Neutrophil (primary cell): Measurements from ENCODE around the gene MILR1.

Source experiments
- H3K27ac ChIP-seq: fragments of 200-600 bp; sonication (generic); 2 replicates; pipeline ENCODE4 v1.5.1; 2016; ENCODE audit warnings: mild to moderate bottlenecking, moderate library complexity
- H3K27me3 ChIP-seq: fragments of 200-600 bp; sonication (generic); 2 replicates; pipeline ENCODE4 v1.6.0; 2016; ENCODE audit warnings: mild to moderate bottlenecking
- H3K36me3 ChIP-seq: fragments of 200-600 bp; sonication (generic); 2 replicates; pipeline ENCODE4 v1.5.1; 2017
- H3K4me1 ChIP-seq, 2 experiments: fragments of 200-600 bp in 1 of 2; sonication (generic) in 1 of 2; 1 replicate in 1 of 2; 2 replicates in 1 of 2; pipeline versions ENCODE4 v1.5.1 to v1.6.1; 2013 to 2016; ENCODE audit warnings: low read depth in 1 of 2, low read length in 1 of 2, mild to moderate bottlenecking in 1 of 2, moderate library complexity in 1 of 2; ENCODE audit not compliant: control insufficient read depth in 1 of 2, insufficient read depth in 1 of 2
- H3K4me3 ChIP-seq, 2 experiments: fragments of 200-600 bp in 1 of 2; sonication (generic) in 1 of 2; 1 replicate in 1 of 2; 2 replicates in 1 of 2; pipeline ENCODE4 v1.5.1; 2013 to 2016; ENCODE audit warnings: low read depth in 1 of 2, low read length in 1 of 2, mild to moderate bottlenecking in 1 of 2, moderate library complexity in 1 of 2
- H3K9me3 ChIP-seq: fragments of 200-600 bp; sonication (generic); 2 replicates; pipeline ENCODE4 v1.5.1; 2016
- TF ChIP-seq, protein P1 (sequence below): fragments of 200-600 bp; sonication (generic); IDR thresholded peaks from 2 replicates; pipeline ENCODE4 v1.5.1; 2016; ENCODE audit warnings: antibody characterized with exemption

The MILR1 gene

DNA sequence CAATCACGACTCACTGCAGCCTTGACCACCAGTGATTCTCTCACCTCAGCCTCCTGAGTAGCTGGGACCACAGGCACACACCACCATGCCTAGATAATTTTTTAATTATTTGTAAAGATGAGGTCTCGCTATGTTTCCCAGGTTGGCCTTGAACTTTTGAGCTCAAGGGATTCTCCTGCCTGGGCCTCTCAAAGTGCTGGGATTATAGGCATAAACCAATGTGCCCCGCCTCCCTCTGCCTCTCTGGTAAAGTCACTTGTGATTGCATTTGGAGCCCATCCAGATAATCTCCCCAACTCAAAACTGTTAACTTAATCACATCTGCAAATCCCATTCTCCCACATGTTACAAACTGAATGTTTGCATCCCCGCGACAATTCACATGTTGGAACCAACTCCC, 46.4 kb upstream of the MILR1 start:
- TF ChIP-seq, protein P1, sequence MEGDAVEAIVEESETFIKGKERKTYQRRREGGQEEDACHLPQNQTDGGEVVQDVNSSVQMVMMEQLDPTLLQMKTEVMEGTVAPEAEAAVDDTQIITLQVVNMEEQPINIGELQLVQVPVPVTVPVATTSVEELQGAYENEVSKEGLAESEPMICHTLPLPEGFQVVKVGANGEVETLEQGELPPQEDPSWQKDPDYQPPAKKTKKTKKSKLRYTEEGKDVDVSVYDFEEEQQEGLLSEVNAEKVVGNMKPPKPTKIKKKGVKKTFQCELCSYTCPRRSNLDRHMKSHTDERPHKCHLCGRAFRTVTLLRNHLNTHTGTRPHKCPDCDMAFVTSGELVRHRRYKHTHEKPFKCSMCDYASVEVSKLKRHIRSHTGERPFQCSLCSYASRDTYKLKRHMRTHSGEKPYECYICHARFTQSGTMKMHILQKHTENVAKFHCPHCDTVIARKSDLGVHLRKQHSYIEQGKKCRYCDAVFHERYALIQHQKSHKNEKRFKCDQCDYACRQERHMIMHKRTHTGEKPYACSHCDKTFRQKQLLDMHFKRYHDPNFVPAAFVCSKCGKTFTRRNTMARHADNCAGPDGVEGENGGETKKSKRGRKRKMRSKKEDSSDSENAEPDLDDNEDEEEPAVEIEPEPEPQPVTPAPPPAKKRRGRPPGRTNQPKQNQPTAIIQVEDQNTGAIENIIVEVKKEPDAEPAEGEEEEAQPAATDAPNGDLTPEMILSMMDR, result no peak
- no peaks in the 10 kb centered on the region for H3K36me3 ChIP-seq
- H3K4me3 ChIP-seq, result no peak overlapping the region
- H3K4me1 ChIP-seq, result peaks cover 81% of the 10 kb centered on the region in 2 experiments
- peak overlapping the region; percentile 97 for H3K27ac ChIP-seq
- H3K9me3 ChIP-seq, result no peaks in the 10 kb centered on the region
- no peaks in the 10 kb centered on the region for H3K27me3 ChIP-seq

- Histone ChIP-seq H3K4me1 (peaks cover 74 to 77% of the 10 kb centered on the region in 2 experiments), H3K36me3 (no peaks in the 10 kb centered on the region), H3K27ac (peak overlapping the region; percentile 97), H3K27me3 (no peaks in the 10 kb centered on the region), H3K9me3 (no peaks in the 10 kb centered on the region), H3K4me3 (peak overlapping the region; percentile 7 to 58)
- TF ChIP-seq, protein P1, result no peak
Measured at GRCh38 chr17:64403881-64404460, 44.9 kb upstream of the MILR1 start.

- Histone ChIP-seq H3K36me3 (no peaks in the 10 kb centered on the region), H3K4me3 (peak overlapping the region in 1 of 2 experiments; percentile 7), H3K9me3 (no peaks in the 10 kb centered on the region), H3K27me3 (no peaks in the 10 kb centered on the region), H3K4me1 (peaks cover 82% of the 10 kb centered on the region in 2 experiments), H3K27ac (peak overlapping the region; percentile 97)
- TF ChIP-seq, protein P1, result no peak
Measured at GRCh38 chr17:64406321-64407200, 42.4 kb upstream of the MILR1 start.

DNA sequence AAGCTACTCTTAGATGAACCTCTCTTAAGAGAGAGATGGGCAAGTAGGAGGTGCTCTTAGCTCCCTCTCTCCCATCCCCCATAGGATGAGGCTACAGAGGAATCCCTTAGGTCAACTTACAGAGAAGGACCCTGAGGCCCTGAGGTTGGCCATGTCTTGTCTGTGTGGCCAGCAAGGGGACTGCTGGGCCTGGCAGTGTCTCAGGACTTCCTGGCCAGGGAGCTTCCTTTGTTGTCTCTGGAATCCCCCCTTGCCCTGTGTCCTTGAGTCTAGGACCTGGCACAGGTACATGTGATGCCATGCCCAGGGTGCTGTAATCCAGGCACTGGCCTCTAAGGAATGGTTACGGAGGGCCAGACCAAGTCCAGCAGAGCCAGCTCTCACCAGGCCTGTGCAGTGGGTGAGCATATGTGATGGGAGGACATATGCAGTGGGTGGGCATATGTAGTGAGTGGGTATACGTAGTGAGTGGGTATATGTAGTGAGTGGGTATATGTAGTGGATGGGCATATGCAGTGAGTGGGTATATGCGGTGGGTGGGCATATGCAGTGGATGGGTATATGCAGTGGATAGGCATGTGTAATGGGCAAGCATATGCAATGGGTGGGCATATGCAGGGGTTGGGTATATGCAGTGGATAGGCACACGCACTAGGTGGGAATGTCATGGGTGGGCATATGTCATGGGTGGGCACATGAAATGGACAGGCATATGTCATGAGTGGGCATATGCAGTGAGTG, 38.0 kb upstream of the MILR1 start:
- Histone ChIP-seq H3K27ac (peak overlapping the region; percentile 88), H3K4me3 (no peak overlapping the region), H3K27me3 (no peaks in the 10 kb centered on the region), H3K9me3 (no peaks in the 10 kb centered on the region), H3K36me3 (no peaks in the 10 kb centered on the region), H3K4me1 (peaks cover 57 to 62% of the 10 kb centered on the region in 2 experiments)
- TF ChIP-seq, protein P1, result no peak

DNA sequence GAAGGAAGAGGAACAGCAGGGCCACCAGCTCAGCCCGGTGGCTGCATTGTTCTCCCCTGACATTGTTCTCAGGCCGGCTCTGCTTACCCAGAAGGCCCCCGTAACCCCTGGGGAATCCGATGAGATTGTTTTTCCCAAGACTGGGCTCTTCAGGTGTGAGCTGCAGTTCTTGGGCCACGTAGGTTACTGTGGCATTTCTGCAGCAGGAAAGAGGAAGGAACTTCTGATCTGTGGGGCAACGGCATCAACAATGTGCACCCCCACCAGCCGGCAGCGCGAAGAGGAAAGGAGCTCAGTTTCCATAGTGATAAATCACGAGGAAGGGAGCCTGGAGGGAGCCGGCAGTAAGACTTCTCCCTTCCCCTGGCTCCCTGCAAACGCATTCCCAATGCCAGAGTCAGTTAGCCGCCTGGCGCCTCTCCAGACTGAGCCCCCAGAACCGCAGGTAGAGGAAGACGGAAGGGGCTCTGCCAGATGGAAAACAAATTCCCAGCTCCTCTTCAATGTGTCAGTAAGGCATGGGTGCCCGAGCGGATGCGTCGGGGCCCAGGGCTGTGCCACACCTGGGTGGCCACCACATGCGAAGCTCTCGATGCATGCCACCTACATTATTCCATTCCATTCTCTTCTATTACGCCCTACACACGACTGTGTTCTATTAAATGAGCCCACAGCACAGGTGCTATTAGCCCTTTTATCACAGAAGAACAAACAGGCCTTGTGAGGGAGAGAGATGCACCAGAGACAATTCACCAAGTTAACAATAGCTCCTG, 36.7 kb upstream of the MILR1 start:
- Histone ChIP-seq H3K27ac (peak overlapping the region; percentile 88), H3K4me3 (peak overlapping the region; percentile 51 to 56), H3K4me1 (peaks cover 45 to 49% of the 10 kb centered on the region in 2 experiments)

More for the DNA sequence above, 36.7 kb upstream of the MILR1 start:
- no peaks in the 10 kb centered on the region for H3K9me3 ChIP-seq
- H3K36me3 ChIP-seq, result no peaks in the 10 kb centered on the region
- TF ChIP-seq, protein P1, result no peak
- no peaks in the 10 kb centered on the region for H3K27me3 ChIP-seq
